Nephron progenitor cell (in vitro differentiated cells): ENCODE measurements around the gene SNRPA1.

Source experiments
- DNase-seq: peaks from one replicate; pipeline ENCODE4 v3.0.0; 2021
- H3K27ac Mint-ChIP-seq: 2 replicates; pipeline ENCODE4 v1.8.0; 2021; ENCODE audit warnings: mild to moderate bottlenecking, moderate library complexity, mixed read lengths
- H3K27me3 Mint-ChIP-seq: 2 replicates; pipeline ENCODE4 v1.8.0; 2021; ENCODE audit warnings: mild to moderate bottlenecking, low read depth, mixed read lengths; ENCODE audit not compliant: poor library complexity
- H3K36me3 Mint-ChIP-seq: 2 replicates; pipeline ENCODE4 v1.8.0; 2021; ENCODE audit warnings: low read depth, mixed read lengths
- H3K4me1 Mint-ChIP-seq: 2 replicates; pipeline ENCODE4 v1.8.0; 2021; ENCODE audit warnings: mixed read lengths
- H3K4me3 Mint-ChIP-seq: 2 replicates; pipeline ENCODE4 v1.8.0; 2021; ENCODE audit warnings: mild to moderate bottlenecking, moderate library complexity, mixed read lengths
- H3K9me3 Mint-ChIP-seq: 2 replicates; pipeline ENCODE4 v1.8.0; 2021; ENCODE audit warnings: mild to moderate bottlenecking, moderate library complexity, mixed read lengths
- TF ChIP-seq, protein P1 (sequence below): fragments of 200-600 bp; sonication (generic); IDR thresholded peaks from 2 replicates; pipeline ENCODE4 v1.5.0; 2021; ENCODE audit warnings: antibody characterized with exemption

The SNRPA1 gene

DNA sequence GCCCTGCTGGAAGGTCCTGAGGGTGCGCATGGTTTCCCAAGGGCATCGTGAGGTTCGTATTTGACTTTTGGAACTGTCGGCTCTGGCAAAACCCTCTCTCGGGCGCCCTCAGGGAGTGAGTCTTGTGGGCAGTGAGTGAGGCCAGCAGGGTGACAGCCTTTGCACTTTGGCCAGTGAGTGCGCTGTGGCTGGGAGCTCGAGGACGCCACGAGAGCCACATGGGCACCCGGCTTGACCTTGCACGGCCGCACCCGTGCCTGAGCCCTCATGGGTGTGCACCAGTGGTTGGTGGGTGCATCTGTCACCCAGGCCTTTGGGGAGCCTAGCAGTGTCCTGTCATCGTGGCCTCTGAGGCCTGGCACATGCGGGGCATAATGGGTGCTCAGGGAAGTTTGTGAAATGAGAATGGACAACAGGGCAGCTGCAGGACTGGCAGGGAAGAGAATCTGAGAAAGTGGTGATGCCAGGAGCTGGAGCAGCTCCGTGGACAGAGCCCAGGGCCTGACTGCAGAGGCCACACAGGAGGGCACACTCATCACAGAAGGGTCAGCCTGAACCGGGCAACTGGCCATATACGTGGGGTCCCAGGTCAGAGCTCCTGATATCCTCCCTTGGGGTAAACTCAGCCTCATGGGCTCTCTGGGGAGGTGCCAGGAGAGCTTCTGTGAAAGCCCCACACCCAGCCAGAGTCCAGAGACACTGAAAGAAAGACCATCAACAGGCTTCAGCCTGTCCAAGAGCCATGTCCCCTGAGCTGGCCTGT, 30.4 kb upstream of the SNRPA1 start:
- Mint-ChIP-seq H3K27me3 (peaks cover 74% of the 10 kb centered on the region), H3K4me1 (peaks cover 27% of the 10 kb centered on the region), H3K36me3 (no peaks in the 10 kb centered on the region), H3K4me3 (no peak overlapping the region), H3K9me3 (no peaks in the 10 kb centered on the region), H3K27ac (no peak overlapping the region)
- DNase-seq, result no peak
- TF ChIP-seq, protein P1, sequence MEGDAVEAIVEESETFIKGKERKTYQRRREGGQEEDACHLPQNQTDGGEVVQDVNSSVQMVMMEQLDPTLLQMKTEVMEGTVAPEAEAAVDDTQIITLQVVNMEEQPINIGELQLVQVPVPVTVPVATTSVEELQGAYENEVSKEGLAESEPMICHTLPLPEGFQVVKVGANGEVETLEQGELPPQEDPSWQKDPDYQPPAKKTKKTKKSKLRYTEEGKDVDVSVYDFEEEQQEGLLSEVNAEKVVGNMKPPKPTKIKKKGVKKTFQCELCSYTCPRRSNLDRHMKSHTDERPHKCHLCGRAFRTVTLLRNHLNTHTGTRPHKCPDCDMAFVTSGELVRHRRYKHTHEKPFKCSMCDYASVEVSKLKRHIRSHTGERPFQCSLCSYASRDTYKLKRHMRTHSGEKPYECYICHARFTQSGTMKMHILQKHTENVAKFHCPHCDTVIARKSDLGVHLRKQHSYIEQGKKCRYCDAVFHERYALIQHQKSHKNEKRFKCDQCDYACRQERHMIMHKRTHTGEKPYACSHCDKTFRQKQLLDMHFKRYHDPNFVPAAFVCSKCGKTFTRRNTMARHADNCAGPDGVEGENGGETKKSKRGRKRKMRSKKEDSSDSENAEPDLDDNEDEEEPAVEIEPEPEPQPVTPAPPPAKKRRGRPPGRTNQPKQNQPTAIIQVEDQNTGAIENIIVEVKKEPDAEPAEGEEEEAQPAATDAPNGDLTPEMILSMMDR, result no peak

DNA sequence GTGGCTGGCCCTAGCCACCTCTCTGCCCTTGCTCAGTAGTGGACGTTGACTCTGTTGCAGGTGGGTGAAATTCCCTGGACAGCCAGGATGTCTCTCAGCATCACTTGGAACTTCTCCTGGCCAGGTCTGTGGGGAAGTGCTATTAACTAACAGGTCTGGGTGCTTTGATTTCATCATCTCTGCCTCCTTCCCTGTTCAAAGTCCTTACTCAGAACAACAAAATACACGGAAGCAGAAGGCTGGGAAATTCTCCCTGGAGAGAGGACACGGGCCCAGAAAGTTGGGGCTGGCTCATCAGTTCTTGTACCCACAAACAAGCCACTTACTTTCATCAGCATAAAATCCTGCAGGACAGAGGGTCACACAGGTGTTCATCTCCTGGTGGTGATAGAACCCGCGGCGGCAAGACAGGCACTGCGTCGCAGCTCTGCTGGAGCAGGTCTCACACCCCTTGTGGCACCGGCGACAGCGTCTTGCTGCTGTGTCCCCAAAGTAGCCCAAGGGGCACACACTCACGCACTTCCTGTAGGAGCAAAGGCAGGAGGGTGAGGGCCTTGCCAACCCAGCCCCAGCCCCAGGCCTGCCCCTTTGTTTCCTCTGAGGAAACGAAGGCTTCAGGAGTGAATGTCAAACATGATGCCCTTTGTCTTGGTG, 29.6 kb upstream of the SNRPA1 start:
- TF ChIP-seq, protein P1, result no peak
- Mint-ChIP-seq H3K27ac (no peak overlapping the region), H3K36me3 (no peaks in the 10 kb centered on the region), H3K4me1 (peaks cover 30% of the 10 kb centered on the region), H3K4me3 (no peak overlapping the region), H3K27me3 (peaks cover 75% of the 10 kb centered on the region), H3K9me3 (no peaks in the 10 kb centered on the region)
- no peak for DNase-seq

DNA sequence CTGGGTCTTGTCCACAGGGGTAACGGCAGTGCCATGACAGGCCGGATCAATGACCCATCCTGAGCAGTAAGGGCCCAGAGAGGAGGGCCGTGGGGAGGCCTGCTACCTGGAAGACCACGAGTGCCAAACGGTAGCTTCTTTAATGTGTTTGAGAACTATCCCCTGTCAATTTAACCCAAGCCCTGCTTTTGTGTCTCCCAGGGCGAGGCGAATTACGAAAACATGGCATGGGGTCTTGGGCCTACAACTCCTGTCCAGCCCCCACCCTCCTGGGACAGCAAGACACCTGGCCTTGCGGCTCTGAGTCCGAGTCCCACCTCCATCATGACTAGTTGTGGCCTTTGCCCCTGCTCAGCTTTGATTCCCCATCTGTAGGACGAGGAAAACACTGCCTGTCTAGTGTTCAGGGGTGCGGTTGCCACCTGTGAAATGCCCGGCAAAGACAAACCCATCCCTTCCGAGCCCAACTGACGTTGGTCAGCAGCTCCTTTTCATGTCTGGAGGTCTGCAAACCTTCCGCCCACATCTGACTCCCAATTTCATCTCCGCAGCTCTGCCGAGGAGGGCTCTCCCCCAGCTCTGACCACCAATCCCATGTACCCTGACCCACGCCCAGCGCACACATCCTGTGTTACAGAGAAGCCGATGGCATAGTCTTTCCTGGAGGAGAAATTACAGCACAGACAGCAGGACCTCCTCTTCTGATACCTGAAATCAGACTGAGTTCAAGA, 28.9 kb upstream of the SNRPA1 start:
- Mint-ChIP-seq H3K9me3 (no peaks in the 10 kb centered on the region), H3K4me1 (peaks cover 27% of the 10 kb centered on the region), H3K36me3 (no peaks in the 10 kb centered on the region), H3K27me3 (peaks cover 70% of the 10 kb centered on the region), H3K4me3 (no peak overlapping the region), H3K27ac (no peak overlapping the region)
- TF ChIP-seq, protein P1, result no peak
- DNase-seq, result no peak

DNA sequence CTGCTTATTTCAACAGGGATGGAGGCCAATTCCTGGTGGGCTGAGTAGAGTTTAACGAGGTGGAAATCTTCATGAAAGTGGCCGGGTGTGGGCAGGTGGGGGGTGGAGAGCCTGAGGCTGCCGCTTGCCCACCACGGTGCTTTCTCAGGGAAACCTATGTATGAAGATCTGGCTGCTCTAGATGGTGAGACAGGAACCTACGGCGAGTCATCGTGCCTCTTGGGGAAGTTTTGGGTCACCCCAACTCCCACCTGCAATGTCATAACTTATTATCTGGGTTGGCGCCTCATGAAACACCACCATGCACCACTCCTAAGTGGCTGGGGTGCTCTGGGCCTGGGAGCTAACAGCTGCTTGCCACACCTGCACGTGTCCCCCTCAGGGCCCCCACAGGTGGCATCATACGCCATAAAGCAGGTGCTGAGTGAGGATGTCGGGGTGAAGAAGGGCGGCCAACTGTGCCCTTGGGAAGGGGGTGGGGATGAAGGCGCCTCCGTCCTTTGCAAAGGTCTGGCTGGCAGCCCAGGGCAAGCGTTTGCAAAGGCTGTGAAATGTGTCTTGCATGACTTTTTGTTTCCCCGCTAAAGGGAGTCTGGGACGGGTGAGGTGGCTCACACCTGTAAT, 27.9 kb upstream of the SNRPA1 start:
- TF ChIP-seq, protein P1, result no peak
- peaks cover 65% of the 10 kb centered on the region for H3K27me3 Mint-ChIP-seq
- H3K9me3 Mint-ChIP-seq, result no peaks in the 10 kb centered on the region
- H3K36me3 Mint-ChIP-seq, result no peaks in the 10 kb centered on the region
- H3K27ac Mint-ChIP-seq, result no peak overlapping the region
- H3K4me3 Mint-ChIP-seq, result no peak overlapping the region
- DNase-seq, result no peak
- peaks cover 17% of the 10 kb centered on the region for H3K4me1 Mint-ChIP-seq

DNA sequence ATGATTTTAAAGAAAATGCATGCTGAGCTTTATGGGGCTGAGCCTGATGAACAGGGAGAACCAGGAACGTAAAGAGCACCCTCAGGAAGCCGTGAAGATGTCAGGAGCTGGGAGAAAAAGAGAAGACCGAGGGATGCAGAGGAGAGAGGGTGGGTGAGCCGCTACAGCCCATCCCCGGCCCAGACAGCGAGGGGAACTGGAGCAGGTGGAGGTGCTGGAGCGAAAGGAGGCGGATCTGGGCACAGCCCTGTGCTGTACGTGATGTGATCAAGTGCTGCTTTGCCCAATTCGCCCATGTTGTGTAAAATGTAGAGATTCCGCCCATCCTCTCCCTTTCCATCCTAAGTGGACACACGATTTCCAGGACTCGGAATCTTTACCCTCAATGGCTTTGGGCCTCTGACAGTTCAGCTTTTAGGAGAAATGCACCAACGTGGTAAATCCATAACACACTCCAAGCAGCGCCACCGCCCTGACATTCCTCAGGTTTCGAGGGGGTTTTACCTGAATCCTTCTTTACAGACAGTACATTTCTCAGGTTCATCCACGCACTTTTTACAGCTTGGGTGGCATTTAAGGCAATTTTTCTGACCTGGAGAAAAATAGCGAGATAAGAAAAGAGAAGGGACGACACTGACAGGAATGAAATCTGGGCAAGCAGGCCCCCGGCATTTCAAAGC, 27.1 kb upstream of the SNRPA1 start:
- Mint-ChIP-seq H3K27ac (no peak overlapping the region), H3K27me3 (peaks cover 66% of the 10 kb centered on the region), H3K4me1 (peaks cover 12% of the 10 kb centered on the region), H3K36me3 (no peaks in the 10 kb centered on the region), H3K9me3 (no peaks in the 10 kb centered on the region), H3K4me3 (no peak overlapping the region)
- TF ChIP-seq, protein P1, result no peak
- DNase-seq, result no peak
